Epidermal melanocyte (primary cell): Measurements from ENCODE around the gene SEMA3F.
A peak's percentile ranks its signal among the peaks of the same experiment; 100 is the strongest.

Source experiments
- DNase-seq: peaks from one replicate; pipeline ENCODE4 v3.0.0; 2011; ENCODE audit warnings: low spot score; ENCODE audit not compliant: insufficient read length

Gene SEMA3F

DNA sequence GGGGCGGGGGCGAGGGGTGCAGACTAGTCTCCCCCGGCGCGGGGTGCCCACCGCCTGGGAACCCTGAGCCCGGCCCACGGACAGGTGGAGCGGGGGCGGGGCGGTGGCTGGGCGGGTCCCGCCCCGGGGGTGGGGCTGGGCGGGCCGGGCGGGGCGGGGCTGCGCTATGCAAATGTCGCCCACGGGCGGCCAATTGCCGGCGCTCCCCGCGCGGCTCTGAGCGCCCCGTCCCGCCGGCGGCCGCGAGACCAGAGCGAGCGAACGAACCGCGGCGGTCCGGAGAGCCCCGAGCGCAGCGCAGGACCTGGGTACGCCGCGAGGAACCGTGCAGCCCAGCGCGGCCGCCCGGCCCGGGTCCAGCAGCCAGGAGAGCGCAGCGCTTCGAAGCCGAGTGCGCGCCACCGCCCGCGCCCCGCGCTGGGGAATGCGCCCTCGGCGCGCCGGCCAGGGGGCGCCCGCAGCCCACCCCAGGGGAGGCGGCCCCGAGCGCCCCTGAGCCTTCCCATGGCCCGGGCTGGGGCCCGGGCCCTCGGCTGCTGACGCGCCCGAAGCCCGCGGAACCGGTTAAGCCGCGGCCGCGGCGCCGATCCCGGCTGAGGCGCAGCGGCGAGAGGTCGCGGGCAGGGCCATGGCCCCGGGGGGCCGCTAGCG, at the start of gene SEMA3F:
SEMA3F (plus strand) TSS at position 485 of the 651 bp plus-strand sequence. CDS start 4,299 bp downstream, outside the sequence.
- peak; percentile 82 for DNase-seq

DNA sequence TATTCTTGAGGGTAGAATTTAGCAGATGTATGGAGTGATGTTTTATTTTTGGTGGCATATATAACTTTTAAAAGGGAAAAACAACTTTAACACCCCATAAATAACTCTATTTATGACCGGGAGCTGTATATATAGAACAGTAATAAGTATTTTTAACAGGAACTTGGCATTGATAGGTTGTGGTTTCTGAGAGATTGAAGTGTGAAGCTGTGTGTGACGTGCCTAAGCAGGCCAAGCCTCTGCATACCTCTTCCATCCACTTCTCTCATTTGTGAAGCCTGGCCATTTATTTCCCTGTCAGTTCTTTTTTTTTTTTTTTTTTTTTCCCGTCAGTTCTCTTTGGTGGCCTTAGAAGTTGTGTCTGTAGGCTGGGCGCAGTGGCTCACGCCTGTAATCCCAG, 43.4 kb upstream of the SEMA3F start:
- DNase-seq, result no peak

DNA sequence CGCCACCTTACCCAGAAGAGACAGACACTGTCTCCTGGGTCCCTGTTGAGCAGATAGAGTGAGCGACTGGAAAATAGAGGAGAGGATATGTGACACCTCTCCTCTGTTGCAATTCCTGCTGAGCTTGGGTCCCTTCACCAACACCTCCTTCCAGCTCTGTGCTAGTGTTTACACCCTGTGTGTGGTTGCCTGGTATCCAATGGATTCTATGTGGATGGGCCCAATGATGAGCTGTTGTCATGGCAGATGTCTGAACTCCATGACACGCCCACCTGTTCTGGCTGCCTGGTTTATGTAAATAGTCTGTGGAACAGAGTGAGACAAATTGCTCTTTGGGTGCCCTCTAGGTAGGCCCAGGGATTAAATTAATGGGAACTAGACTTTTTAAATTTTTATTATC, 42.7 kb upstream of the SEMA3F start:
- no peak for DNase-seq

DNA sequence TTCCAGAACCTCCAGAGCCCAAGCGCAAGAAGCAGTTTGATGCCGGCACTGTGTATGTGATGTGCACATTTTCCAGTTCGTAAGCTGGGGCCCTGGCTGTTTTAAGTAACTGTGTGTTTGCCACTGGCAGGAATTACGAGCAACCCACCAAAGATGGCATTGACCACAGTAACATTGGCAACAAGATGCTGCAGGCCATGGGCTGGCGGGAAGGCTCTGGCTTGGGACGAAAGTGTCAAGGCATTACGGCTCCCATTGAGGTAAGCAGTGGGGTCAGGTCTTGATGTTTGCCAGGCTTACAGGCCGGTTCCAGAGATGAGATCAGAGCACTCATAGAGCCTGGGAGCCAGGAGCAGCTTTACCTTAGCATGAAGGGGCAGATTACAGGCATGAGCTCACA, 38.0 kb upstream of the SEMA3F start:
- DNase-seq, result peak; percentile 1

DNA sequence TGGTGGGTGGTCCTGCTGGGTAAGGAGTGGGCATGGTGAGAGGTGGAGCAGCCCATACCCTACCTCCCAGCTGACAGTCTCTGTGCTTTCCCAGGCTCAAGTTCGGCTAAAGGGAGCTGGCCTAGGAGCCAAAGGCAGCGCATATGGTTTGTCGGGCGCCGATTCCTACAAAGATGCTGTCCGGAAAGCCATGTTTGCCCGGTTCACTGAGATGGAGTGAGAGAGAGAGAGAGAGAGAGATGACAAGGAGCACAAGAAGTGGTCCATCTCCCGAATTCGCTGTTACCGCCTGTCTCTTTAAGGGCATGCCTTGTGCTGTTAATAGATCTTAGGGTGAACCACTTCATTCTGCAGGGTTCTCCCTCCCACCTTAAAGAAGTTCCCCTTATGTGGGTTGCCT, 36.9 kb upstream of the SEMA3F start:
- no peak for DNase-seq

DNA sequence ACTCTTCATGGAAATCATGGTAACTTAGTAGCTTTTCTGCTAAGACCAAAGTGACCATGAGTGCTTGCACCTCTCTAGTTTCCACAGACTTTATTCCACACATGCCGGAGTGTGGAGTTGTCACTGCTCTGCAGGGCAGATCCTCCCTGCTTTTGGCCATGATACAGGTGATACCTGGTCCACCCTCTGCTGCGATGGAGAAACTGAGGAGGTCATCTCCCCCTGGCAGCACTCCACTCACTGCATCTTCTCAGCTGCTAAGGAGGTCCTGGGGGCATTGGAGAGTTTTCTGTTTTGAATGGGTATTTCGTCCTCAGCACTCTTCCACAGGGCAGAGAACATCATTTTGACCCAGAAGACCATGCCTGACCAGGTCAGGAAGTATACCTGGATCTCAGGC, 35.3 kb upstream of the SEMA3F start:
- DNase-seq, result no peak

DNA sequence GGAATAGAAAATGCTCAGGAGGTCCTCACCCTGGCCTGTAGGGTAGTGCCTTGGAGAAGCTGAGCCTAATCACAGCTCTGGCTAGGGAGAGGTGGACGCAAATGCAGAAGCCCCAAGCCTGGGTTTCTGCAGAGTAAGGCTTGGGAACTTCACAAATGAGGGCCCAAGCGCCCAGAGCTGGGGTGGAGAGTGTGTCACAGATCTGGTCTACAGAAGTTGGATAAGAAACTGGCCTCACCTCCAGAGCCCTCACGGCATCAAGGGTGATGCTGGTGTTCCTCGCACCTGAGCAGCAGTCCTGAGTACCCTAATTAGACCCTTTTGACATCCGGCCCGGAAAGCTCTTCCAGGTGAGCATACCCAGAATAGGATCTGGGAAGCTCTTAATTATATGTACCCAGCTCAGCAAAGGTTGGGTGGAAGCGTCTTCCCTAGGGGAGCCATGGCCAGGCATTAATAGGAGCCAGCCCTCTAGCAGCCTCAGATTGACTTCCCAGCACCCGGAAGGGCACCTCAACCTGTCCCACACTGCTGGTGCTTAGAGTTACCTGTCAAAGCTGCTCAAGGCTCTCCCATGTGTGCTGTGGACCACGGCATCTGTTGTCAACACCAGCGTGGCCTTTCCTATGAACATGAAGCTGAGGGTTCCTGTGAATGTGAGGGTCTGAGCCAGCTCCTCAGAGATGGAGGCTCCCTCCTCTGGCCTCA, 34.6 kb upstream of the SEMA3F start:
- no peak for DNase-seq

DNA sequence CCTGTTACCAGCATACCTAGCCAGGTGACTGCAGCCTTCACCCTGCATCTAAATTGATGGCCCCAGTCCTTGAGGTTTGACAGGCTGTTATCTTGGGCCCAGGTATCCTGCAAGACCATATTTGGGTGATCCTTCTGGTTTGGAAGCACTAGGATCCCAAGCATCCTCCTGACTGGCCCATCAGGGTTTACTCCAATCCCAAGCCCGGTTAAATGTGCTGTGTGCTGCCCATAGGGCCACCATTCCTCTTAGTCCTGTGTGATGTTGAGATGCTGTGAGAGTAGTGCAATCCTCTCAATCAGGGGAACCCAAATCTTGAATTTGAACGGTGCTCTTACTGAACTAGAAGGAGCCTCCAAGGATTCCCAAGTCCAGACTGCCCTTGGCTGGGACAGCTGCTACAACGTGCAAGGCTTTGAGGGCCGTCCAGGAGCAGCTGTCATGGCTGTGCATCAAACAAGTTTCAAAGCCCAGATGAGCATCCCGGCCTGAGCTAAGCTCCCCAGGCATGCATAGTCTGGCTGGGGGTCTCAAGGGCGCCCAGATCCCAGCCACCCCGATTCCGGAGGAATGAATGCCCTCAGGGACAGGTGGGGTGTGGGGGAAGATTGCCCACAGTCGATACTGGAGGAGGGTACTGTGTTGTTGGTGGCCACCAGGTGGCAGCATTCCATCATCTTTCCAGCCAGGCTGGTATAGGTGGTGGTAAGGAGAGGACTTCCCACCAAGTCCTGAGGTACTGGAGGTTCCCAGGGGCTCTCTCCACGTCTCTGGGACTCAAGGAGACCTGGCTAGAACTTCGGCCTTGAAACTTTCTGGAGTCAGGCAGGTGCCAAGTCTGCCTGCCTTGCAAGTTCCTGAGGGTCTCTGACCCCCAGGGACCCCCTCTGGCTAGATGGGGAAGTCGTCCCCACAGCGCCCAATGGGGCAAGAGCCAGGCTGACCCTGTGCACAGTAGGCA, 33.8 kb upstream of the SEMA3F start:
- DNase-seq, result peak; percentile 99

DNA sequence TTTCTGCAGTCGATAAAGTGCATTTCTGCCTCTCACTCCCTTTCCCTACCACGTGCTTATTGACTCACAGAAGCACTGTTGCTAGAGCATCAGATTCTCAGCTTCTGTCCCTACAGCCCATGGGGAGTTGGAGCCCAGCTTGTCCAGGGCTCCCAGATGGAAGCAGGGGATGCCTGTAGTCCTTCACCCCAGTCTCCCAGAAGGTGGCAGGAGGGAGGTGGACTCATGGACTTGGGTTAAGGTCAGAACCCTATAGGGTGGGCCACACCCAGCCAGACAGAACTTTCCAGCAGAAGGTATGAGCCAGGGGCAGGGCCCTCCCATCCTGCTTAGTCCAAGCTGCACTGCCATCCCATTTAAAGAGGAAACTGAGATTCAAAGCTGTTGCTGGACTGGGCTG, 33.1 kb upstream of the SEMA3F start:
- DNase-seq, result no peak

DNA sequence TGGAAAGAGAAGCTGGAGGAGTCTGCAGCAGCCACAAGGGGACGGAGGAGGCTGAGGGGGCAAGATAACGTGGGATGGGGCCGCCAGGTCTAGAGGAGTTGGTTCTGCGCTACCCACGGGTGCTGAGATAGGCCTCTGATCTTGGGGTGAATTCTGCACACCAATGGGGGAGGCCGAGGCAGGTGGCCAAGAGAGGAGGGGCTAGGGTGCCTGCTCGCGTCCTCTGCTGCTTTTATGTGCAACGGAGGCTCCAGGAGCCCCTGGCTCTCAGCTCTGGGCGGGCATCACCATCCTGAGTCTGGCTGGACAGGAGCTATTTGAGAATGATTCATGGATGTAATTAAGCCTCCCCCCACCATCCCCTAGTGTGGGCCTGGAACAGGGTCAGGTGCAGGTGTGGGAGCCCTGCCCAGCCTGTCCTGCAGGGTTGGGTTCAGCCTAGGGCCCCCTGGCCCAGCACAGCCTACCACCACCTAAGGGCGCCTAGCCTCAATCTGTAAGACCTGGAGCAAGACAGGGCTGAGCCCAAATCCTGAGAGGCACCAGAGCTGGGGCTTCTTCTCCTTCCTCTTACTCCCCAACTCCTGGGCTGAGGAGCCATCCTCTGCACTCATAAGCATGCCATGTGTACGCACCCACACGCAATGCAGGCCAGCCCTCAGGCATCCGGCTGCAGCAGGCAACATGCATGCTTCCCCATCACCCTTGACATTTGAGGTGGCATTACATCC, 32.3 kb upstream of the SEMA3F start:
- no peak for DNase-seq

DNA sequence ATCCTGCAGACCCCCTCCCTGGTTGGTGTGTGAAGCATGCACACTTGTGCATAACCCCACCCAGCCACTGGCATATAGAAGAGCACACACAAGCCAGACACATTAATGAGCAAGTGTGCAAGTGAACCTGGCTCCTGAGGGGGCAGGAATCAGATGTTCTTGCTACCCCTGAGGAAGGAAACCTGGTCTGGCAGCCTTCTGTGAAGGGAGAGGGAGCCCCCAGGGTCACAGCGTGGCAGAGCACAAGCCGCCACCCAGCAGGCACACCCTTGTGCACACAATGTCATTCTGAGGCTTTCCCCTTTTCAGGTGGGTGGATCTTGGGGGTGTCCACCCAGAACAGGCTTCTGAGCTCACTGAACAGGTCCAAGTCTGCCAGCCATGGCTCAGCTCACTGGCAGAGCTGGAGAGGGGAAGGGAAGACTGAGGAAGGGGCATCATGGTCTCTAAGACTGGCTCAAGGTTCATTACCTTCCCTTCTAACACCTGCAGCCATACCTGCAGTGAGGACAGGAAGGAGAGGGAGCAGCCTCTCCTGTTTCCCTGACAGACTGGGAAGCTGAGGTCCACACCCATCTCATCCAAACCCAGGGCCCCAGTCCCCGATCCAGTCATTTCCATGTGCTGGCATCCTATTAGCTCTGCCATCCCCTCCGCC, 31.6 kb upstream of the SEMA3F start:
- DNase-seq, result no peak

DNA sequence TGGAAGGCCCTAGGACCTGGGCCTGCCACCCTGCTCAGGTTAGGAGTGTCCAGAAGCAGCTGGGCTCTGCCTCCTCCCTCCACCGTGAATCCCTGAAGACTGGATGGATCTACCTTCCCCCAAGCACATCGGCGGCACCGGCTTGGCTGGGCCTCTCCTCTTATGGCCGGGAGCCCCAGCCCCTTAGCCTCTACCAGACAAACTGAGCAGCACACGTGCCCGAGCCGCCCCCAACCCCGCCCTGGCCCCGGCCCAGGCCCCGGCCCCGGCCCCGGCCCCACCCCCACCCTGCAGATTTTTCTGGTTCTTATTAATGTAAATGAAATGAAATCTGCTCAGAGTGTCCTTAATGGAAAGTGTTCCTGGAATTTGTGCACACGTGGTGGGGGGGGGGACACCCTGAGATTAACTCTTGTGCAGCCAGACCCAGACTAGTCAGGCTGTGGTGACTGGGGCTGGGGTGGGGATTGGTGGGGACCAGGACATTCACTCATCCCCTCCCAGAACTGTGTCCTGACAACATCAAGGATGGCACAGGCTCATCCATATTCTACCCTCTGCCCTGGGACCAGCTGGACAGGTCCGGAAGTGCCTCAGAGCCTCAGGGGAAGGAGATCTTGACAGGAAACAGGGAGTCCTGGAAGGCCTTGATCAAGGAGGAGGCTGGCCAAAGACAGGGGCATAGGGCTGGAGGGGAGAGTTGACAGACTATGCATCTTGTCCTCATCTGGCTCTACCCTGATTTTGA, 30.9 kb upstream of the SEMA3F start:
- DNase-seq, result no peak

DNA sequence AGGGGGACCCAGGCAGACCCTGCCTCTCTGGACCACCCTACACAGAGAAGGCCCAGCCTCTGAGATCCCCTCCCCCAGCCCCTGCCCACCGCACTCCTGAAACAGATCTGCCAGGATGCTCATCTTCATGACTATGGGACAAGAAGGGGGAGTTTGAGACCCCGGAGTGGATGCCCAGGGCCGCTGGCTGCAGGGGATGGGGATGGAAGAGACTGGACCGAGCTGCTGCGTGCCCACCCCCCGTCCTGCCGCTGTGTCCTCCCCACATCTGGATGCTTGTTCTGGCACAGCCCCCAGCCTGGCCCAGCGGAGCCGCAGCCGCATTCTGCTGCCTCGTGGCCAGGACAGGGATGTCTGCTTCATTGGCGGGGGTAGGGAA, 30.3 kb upstream of the SEMA3F start:
- no peak for DNase-seq

DNA sequence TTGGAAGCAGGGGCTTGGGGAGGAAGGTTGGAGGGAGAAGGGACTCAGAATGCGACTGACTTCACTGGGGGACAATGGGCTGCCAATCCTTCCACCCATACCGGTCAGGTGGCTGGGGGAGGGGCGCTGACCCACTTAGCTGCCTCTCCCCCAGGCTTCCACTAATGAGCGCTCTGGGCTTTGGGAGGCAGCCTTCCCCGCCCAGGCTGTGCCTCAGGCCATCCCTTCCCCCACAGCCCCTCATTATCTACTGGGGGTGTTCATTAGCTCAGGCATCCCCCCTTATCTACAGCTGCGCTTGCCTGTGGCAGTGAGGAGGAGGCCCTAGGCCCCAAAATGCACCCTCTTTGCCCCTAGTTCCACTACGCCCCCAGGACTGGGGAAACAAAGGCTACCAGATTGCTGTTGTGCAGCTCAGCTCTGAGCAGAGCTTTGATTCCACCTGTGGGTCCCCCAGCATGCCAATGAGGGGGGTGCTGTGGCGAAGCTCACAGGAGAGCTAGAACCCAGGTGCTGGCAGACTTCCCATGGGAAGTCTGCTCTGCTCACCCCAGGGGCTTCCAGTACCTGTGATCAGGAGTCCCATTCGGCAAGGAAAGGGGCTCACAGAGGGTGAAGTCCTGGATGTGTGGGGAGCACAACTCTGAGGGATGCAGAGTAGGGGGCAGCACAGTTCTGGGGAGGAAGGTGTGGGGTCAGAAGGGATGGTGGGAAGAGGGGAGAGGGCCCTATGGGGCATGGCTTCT, 29.4 kb upstream of the SEMA3F start:
- DNase-seq, result no peak

DNA sequence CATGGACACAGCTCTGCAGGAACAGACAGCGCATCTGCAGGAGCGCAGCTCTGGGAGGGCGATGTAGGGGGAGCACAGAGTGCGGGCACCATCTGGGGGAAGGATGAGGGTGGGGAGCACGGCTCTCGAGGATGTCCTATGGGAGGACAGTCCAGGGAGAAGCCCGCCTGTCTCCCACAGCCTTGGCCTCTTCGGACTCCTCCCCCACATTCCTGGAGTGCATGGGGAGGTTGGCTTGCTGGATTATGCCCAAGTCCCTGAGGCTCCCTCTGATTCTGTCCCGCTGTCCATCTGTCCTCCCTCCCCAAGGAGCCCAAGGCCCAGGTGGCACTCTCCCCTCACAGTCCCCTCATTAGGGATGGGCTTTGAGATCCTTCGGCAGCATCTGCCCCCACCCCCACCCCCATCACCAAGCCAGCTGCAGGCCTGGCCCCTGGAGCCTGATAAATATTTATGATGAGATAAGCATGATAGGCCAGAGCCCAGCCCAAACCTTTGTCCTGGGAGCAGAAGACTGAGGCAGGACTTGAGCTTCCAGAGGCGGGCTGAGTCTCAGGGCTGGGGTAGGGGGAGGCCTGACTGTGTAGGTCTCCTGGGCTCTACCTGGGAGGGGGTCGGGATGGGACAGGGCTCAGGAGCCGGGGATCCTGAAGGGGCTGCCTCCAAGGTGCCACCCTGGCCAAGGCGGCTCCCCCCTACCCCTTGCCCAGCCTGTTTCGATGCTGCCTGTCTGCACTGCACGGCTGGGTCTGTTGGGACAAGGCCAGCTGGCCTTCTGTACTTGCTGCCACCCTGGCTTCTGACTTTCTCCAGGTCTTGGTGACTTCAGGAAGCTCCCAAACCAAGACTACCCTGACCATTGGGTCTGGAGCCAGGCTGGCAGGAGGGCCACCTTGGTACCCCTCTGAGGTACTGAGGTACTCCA, 28.6 kb upstream of the SEMA3F start:
- peak; percentile 87 for DNase-seq

DNA sequence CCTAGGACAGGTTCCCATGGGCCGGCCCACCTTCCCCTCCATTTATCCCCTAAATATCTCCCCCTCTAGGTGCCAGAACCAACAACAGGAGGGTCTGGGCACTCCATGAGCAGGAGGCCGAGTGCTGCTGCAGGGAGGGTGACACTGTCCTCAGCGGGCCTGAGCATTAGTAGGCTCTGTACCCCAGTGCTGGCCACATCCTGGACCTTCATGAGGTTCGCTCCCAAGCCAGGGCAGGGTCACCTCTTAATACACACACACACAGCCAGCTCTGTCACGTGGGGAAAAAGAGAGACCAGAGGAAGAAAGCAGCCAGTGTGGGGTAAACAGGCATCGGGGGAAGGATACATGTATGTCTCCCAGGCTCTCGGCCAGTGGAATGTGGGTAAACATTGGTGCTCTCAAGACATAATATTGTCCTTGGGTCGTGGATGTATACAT, 27.9 kb upstream of the SEMA3F start:
- DNase-seq, result no peak

DNA sequence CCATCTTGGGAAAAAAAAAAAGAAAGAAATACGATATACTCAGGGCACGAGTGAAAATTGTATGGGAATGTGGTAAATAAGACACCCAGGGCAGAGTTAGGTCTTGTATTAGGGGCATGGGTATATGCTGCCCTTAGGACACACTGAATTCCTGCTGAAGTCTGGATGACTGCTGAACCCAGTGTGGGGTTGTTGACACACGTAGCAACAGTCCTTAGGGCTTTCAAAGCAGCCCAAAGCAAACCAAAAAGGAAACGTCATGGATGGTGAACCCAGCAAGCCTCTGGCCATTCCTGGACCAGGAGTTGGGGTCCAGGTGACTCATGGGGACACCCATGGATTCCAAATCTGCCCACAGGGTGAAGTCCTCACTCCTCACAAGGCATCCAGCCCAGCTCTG, 27.1 kb upstream of the SEMA3F start:
- no peak for DNase-seq

DNA sequence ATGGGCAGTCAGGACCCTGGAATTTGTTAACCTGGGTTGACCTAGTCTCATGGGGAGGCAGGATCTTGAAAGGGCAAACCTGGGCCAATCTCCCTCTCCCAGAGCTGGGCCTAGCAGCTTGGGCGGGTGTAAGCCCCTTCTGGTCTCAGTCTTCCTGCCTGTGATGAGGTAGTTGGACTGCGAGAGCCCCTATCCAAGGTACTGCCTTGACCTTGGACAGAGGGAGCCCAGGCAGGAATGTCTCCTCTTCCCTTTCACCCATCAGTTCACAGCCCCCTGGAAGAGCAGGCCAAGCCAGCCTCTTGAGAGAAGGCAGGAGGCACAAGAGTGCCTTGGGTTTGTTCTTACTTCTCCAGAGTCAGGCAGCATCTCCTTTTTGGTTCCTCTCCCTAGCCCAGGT, 24.7 kb upstream of the SEMA3F start:
- DNase-seq, result no peak
